Lower leg skin (tissue), 3 donors: ENCODE measurements around the gene PBX1.

ENCODE experiments used
- CTCF ChIP-seq, 3 donors: fragments of 450-650 bp; IDR thresholded peaks; one replicate each; pipeline ENCODE4 v1.5.1; 2016; ENCODE audit warnings: antibody characterized with exemption in 3 of 3, mild to moderate bottlenecking in 3 of 3, moderate library complexity in 2 of 3
- POLR2A ChIP-seq, 2 donors: fragments of 450-650 bp; IDR thresholded peaks; one replicate each; pipeline ENCODE4 v1.6.1; 2016 to 2017; ENCODE audit warnings: antibody characterized with exemption in 2 of 2, mild to moderate bottlenecking in 1 of 2, moderate library complexity in 1 of 2

DNA sequence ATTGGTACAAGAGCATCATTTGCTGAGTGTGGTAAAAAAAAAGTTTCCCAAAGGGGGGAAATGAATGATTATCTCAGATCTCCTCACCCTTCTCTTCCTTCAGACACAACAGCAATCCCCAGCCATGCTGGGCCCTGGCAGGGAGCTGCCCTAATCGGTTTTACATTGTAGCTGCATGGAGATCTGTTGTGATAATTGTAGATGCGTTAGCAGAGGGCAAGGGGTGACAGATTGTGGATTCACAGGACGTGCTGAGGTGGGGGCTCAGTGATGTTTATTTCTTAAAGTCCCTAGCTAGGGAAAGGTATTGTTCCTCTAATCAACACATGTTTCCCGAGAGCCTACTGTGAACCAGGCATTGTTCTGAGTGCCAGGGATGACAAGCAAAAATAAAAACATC lies 304.1 kb downstream of the PBX1 start:
- TF ChIP-seq CTCF (IDR thresholded peaks at IDR 0.05): no peak
- no peak for TF ChIP-seq POLR2A (IDR thresholded peaks at IDR 0.05)
